GM13977 (cell line): ENCODE results near the gene RASD1.

Experiments
- DNase-seq: peaks from one replicate; pipeline ENCODE4 v3.0.0; 2012; ENCODE audit warnings: low spot score
- CTCF ChIP-seq: IDR thresholded peaks from 2 replicates; pipeline ENCODE4 v1.5.1; 2012; ENCODE audit warnings: mild to moderate bottlenecking, control low read depth; ENCODE audit not compliant: insufficient read depth; ENCODE audit errors: extremely low read depth, missing control alignments
- in situ Hi-C: fragments of 300-500 bp; cut with MboI; formaldehyde crosslinking; loops from one replicate; pipeline ENCODE4 v1.12.0; 2022; ENCODE audit warnings: low sequenced_read_pairs, low pct_unique_long_range_greater_than_20kb, mixed read lengths, inconsistent platforms; ENCODE audit not compliant: unreplicated experiment

RASD1 gene

DNA sequence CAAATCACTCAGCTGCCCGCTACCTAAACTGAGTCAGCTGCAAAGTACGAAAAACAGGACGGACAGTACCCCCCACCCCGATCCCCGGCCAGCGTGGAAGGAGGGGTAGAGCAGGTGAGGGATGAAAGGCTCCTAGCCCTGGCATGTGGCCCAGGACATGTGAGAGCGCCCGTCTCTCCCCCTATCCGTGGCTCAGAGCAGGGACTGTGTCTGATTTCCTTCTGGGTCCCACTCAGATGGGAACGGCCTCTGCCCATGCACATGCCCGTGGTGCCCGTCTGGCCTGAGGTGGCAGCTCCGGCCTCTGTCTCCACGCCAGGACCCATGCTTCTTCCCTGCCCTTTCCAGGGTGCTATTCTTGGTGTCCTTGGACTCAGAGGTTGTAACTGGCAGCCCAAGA is 30.2 kb upstream of the RASD1 start:
- in situ Hi-C loops: no loop called here
- DNase-seq: no peak
- TF ChIP-seq CTCF: no peak

GRCh38 chr17:17525956-17526355 is 29.8 kb upstream of the RASD1 start:
- in situ Hi-C loops: no loop called here
- no peak for TF ChIP-seq CTCF
- DNase-seq: no peak

DNA sequence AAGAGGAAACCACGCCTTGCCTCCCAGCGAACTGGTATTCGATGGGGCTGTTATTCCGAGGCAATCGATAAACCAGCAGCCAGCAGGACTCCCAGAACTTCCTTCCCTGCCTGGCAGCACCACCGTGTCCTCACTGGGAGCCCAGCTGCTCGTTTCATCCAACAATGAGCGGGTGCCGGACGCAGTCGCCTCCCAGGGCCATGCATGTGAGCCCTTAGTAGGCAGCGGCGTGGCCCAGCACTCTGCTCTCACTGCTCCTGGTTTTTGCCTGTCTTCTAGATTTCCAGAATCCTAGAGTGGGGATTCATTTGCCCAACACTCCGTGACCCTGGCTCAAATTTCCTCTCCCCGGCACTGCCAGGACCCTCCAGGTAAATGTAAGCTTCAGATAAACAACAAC is 29.1 kb upstream of the RASD1 start:
- in situ Hi-C loops: no loop called here
- TF ChIP-seq CTCF: no peak
- no peak for DNase-seq

GRCh38 chr17:17523731-17524490 is 27.7 kb upstream of the RASD1 start:
- DNase-seq: no peak
- in situ Hi-C loops: no loop called here
- TF ChIP-seq CTCF: no peak

- DNase-seq: no peak
- no peak for TF ChIP-seq CTCF
- in situ Hi-C loops: no loop called here
Measured at GRCh38 chr17:17523001-17523730, 27.0 kb upstream of the RASD1 start.

DNA sequence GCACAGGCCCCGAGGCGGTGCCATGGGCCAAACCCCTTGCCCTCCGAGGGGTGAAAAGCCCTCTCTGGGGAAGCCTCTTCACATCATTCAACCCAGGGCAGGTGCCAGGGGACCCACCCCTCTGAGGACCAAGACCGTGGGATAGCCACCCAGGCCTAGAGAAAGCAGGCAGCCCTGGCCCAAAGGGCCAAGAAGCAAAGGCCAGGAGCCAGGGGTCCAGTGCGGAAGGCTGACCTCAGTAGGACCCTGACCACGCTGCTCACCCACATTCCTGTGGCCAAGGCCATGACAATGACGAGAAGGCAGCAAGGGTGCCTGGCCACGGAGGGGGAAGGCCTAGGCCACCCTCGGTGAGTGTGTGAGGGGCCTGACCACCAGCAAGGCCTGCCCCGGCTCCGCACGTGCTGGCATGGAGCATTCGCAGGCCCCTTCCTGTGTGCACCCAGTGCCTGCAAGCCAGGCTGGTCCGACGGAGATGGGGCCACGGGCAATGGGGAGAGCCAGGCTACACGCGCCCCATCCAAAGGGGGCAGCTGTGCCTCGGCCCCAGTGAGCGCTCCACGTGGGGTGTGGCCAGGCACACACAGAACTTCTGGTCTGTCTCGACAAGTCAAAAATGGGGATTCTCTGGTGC is 24.5 kb upstream of the RASD1 start:
- DNase-seq: no peak
- no peak for TF ChIP-seq CTCF
- in situ Hi-C loops: no loop called here
